Measurements from ENCODE around the gene DYSF.

GRCh38 chr2:71561441-71562267 lies 108.3 kb downstream of the DYSF start:
- TF ChIP-seq ZNF384 (IDR thresholded peaks at IDR 0.05) = no peak
- no peak for TF ChIP-seq FOXK2 (IDR thresholded peaks at IDR 0.05)
- TF ChIP-seq FOXM1 (IDR thresholded peaks at IDR 0.05; ENCODE audit: borderline replicate concordance) = no peak
- no peak for TF ChIP-seq FOXA1 (IDR thresholded peaks at IDR 0.05)
- TF ChIP-seq, protein P1, sequence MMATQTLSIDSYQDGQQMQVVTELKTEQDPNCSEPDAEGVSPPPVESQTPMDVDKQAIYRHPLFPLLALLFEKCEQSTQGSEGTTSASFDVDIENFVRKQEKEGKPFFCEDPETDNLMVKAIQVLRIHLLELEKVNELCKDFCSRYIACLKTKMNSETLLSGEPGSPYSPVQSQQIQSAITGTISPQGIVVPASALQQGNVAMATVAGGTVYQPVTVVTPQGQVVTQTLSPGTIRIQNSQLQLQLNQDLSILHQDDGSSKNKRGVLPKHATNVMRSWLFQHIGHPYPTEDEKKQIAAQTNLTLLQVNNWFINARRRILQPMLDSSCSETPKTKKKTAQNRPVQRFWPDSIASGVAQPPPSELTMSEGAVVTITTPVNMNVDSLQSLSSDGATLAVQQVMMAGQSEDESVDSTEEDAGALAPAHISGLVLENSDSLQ (IDR thresholded peaks at IDR 0.05) = no peak
- no peak for TF ChIP-seq HDGF (IDR thresholded peaks at IDR 0.05; ENCODE audit: borderline replicate concordance)
